Measurements from ENCODE around the gene MFSD12. TPM values are rescaled to one million over a fixed set of nuclear protein-coding genes. Genes with fewer than 3 reads are reported as not detected.
"Not testable (repeated sequence)": the region's sequence is repeated elsewhere in the genome, so short reads cannot be mapped to it uniquely, and the experiment has no call there.

The MFSD12 gene
- total RNA-seq, 2 experiments from 2014 or later, result 61.0 to 63.5 TPM

DNA sequence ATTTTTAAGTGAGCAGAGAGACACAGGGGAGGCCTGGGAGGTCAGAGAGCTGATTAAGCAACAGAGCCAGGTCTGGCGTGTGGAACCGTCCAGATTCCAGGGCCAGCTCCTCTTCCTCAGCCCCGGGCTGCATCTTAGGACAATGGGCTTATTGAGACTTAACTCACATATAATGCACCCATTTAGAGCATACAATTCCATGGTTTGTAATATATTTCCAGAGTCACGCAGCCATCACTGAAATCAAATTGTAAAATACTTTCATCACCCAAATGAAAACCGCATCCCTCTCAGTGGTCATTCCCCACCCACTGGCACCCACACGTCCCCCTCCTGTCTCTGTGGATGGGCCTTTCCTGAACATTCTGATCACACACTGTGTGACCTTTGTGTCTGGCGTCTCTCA, 13.2 kb upstream of the MFSD12 start:
- H3K36me3 Mint-ChIP-seq (ENCODE audit: low read depth), result peaks cover 6% of the 10 kb centered on the region
- no peak overlapping the region for H3K4me3 Mint-ChIP-seq
- H3K27me3 Mint-ChIP-seq (ENCODE audit: low read depth), result no peaks in the 10 kb centered on the region
- H3K27ac Mint-ChIP-seq, result no peak overlapping the region
- peaks cover 16% of the 10 kb centered on the region for H3K4me1 Mint-ChIP-seq (ENCODE audit: low read depth)
- POLR2A ChIA-PET, result no interaction called here
- DNase-seq, result no peak
- no peak for ATAC-seq
- H3K9me3 Mint-ChIP-seq (ENCODE audit: insufficient read depth), result no peaks in the 10 kb centered on the region
- CTCF ChIA-PET, result no interaction called here

DNA sequence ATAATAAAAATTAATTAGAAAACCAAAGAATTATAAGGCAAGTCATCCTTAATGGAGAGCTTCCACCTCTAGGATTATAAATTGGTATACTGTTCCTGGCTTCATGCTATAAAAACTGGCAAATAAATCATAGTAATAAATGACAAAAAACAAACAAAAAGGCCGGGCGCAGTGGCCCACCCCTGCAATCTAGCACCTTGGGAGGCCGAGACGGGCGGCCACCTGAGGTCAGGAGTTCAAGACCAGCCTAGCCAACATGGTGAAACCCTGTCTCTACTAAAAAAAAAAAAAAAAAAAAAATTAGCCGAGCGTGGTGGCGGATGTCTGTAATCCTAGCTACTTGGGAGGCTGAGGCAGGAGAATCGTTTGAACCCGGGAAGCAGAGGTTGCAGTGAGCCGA, 12.7 kb upstream of the MFSD12 start:
- H3K36me3 Mint-ChIP-seq (ENCODE audit: low read depth); ATAC-seq; H3K4me3 Mint-ChIP-seq; H3K9me3 Mint-ChIP-seq (ENCODE audit: insufficient read depth); POLR2A ChIA-PET; DNase-seq; H3K27ac Mint-ChIP-seq; H3K27me3 Mint-ChIP-seq (ENCODE audit: low read depth): not testable (repeated sequence)
- H3K4me1 Mint-ChIP-seq (ENCODE audit: low read depth), result peaks cover 16% of the 10 kb centered on the region
- CTCF ChIA-PET, result interaction anchor here (1.3 kb wide), 1 partner anchor 24 kb away, joined by 6 read pairs; no protein-coding TSS in a partner anchor

GRCh38 chr19:3565139-3565538, 7.8 kb upstream of the MFSD12 start:
- H3K4me1 Mint-ChIP-seq (ENCODE audit: low read depth), result no peaks in the 10 kb centered on the region
- POLR2A ChIA-PET, result no interaction called here
- no peaks in the 10 kb centered on the region for H3K36me3 Mint-ChIP-seq (ENCODE audit: low read depth)
- H3K27ac Mint-ChIP-seq, result no peak overlapping the region
- no peaks in the 10 kb centered on the region for H3K27me3 Mint-ChIP-seq (ENCODE audit: low read depth)
- CTCF ChIA-PET, result no interaction called here
- DNase-seq (no peak), ATAC-seq (no peak)
- no peak overlapping the region for H3K4me3 Mint-ChIP-seq
- H3K9me3 Mint-ChIP-seq (ENCODE audit: insufficient read depth), result no peaks in the 10 kb centered on the region

GRCh38 chr19:3563709-3564524, 6.5 kb upstream of the MFSD12 start:
- H3K9me3 Mint-ChIP-seq (ENCODE audit: insufficient read depth), result no peaks in the 10 kb centered on the region
- ChIA-PET CTCF (no interaction called here), POLR2A (no interaction called here)
- H3K27me3 Mint-ChIP-seq (ENCODE audit: low read depth), result no peaks in the 10 kb centered on the region
- no peaks in the 10 kb centered on the region for H3K4me1 Mint-ChIP-seq (ENCODE audit: low read depth)
- no peak overlapping the region for H3K4me3 Mint-ChIP-seq
- ATAC-seq, result no peak
- no peak for DNase-seq
- H3K36me3 Mint-ChIP-seq (ENCODE audit: low read depth), result no peaks in the 10 kb centered on the region
- no peak overlapping the region for H3K27ac Mint-ChIP-seq

- peaks cover 43% of the 10 kb centered on the region for H3K4me1 Mint-ChIP-seq (ENCODE audit: low read depth)
- H3K9me3 Mint-ChIP-seq (ENCODE audit: insufficient read depth), result no peaks in the 10 kb centered on the region
- POLR2A ChIA-PET, result interaction anchor here (0.6 to 1.5 kb wide), 5 partner anchors 9 to 690 kb away, joined by 3 to 8 read pairs (median 6); partner anchors contain the start of genes DAPK3 and YJU2
- ATAC-seq (peak; percentile 39), DNase-seq (peak; percentile 69)
- CTCF ChIA-PET, result interaction anchor here (1.0 to 3.4 kb wide), 4 partner anchors 10 to 87 kb away, joined by 3 to 32 read pairs (median 4); partner anchors contain the start of genes GIPC3 and HMG20B
- peaks cover 2% of the 10 kb centered on the region for H3K36me3 Mint-ChIP-seq (ENCODE audit: low read depth)
- no peaks in the 10 kb centered on the region for H3K27me3 Mint-ChIP-seq (ENCODE audit: low read depth)
- H3K4me3 Mint-ChIP-seq, result peak overlapping the region; percentile 94
- H3K27ac Mint-ChIP-seq, result peak overlapping the region; percentile 91
Measured at GRCh38 chr19:3556978-3557460, 367 bp downstream of the MFSD12 start.

DNA sequence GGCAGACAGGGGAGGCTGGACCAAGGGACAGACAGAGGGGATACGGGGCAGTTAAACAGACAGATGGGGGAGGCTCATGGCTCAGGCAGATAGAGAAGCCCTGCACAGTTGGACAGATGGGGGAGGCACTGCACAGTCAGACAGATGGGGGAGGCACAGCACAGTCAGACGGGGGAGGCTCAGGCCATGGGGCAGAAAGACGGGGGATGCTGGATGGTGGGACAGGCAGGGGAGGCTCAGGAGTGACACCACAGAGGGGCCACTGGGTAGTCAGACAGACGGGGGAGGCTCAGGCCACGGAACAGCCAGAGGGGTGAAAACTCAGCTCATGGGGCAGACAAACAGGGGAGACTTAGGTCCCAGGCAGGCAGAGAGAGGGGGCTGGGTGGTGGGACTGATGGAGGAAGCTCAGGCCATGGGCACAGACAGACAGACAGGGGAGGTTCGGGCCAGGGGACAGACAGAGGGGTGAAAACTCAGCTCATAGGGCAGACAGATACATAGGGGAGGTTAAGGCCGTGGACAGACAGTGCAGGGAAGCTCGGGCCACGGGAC, 886 bp downstream of the MFSD12 start:
- peaks cover 2% of the 10 kb centered on the region for H3K36me3 Mint-ChIP-seq (ENCODE audit: low read depth)
- DNase-seq (no peak), ATAC-seq (no peak)
- H3K4me3 Mint-ChIP-seq, result peak overlapping the region; percentile 94
- H3K27ac Mint-ChIP-seq, result peak overlapping the region; percentile 91
- no peaks in the 10 kb centered on the region for H3K27me3 Mint-ChIP-seq (ENCODE audit: low read depth)
- H3K9me3 Mint-ChIP-seq (ENCODE audit: insufficient read depth), result no peaks in the 10 kb centered on the region
- H3K4me1 Mint-ChIP-seq (ENCODE audit: low read depth), result peaks cover 47% of the 10 kb centered on the region
- ChIA-PET POLR2A (interaction anchor here (0.5 to 1.5 kb wide), 6 partner anchors 10 to 690 kb away, joined by 3 to 8 read pairs (median 4); partner anchors contain the start of genes DAPK3 and YJU2), CTCF (interaction anchor here (1.0 to 3.4 kb wide), 4 partner anchors 10 to 29 kb away, joined by 3 to 32 read pairs (median 4); partner anchors contain the start of genes GIPC3 and HMG20B)

- POLR2A ChIA-PET, result interaction anchor here (0.5 to 1.5 kb wide), 4 partner anchors 10 to 691 kb away, joined by 3 to 8 read pairs (median 6); partner anchors contain the start of gene YJU2
- DNase-seq (no peak), ATAC-seq (no peak)
- no peaks in the 10 kb centered on the region for H3K9me3 Mint-ChIP-seq (ENCODE audit: insufficient read depth)
- CTCF ChIA-PET, result interaction anchor here (0.8 to 3.4 kb wide), 6 partner anchors 9 to 55 kb away, joined by 3 to 32 read pairs (median 4); partner anchors contain the start of genes GIPC3 and HMG20B
- H3K27ac Mint-ChIP-seq, result peak overlapping the region; percentile 91
- peaks cover 3% of the 10 kb centered on the region for H3K36me3 Mint-ChIP-seq (ENCODE audit: low read depth)
- H3K4me3 Mint-ChIP-seq, result peak overlapping the region; percentile 94
- H3K27me3 Mint-ChIP-seq (ENCODE audit: low read depth), result no peaks in the 10 kb centered on the region
- peaks cover 50% of the 10 kb centered on the region for H3K4me1 Mint-ChIP-seq (ENCODE audit: low read depth)
Measured at GRCh38 chr19:3555653-3556422, 1.5 kb downstream of the MFSD12 start.

DNA sequence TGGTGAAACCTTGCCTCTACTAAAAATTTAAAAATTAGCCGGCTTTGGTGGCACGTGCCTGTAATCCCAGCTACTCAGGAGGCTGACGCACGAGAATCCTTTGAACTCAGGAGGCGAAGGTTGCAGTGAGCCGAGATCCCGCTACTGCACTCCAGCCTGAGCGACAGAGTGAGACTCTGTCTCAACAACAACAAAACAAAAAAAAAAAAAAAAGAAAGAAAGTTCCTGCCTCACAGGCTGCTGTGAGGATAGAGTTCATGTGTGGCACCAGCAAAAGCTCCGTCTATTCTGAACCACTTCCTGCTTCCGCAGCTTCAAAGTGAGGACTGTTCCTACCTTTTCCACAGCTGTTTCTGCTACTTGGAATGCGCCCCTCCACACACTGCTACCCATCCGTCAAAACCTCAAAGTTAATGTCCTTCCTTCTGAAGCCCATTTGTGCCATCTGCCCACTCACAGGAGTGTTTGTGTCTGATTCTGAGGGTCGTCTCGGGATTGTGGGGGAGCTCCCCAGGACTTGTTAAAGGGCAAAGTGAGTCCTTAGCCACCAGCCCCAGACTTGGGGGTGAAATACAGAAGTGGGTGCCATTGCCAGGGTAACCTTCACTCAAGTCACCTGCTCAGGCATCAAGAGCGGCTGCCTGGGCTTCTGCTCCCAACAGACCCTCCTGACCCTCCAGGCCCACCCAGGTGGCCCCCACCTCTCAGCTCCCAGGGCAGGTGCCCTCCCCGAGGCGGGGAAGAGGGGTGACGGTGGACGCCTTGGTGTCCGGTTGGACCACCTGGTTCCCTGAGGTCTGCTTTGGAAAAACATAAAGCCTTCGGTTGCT, 2.9 kb downstream of the MFSD12 start:
- Mint-ChIP-seq H3K4me3 (peak overlapping the region; percentile 63), H3K27ac (peak overlapping the region; percentile 94), H3K27me3 (ENCODE audit: low read depth) (no peaks in the 10 kb centered on the region), H3K36me3 (ENCODE audit: low read depth) (peaks cover 7% of the 10 kb centered on the region), H3K4me1 (ENCODE audit: low read depth) (peaks cover 51% of the 10 kb centered on the region), H3K9me3 (ENCODE audit: insufficient read depth) (no peaks in the 10 kb centered on the region)
- peak; percentile 62 for DNase-seq
- peak; percentile 20 for ATAC-seq
- ChIA-PET POLR2A (interaction anchor here (0.6 kb wide), 1 partner anchor 13 kb away, joined by 4 read pairs; no protein-coding TSS in a partner anchor), CTCF (interaction anchor here (0.7 to 2.2 kb wide), 3 partner anchors 9 to 451 kb away, joined by 3 to 22 read pairs (median 3); no protein-coding TSS in a partner anchor)

DNA sequence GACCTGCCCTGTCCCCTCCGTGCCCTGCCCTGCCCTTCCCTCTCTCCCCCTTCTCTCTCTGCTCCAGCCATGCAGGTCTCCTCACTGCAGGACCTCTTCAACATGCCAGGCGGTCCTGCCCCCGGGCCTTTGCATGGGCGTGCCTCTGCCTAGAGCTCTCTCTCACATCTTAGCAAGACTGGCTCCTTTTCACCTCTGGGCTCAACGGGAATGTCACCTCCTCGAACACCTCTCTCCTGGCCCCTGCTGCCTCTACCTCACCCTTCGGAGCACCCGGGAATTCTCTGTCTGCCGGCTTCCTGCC, 5.6 kb downstream of the MFSD12 start:
- ATAC-seq (no peak), DNase-seq (no peak)
- Mint-ChIP-seq H3K36me3 (ENCODE audit: low read depth) (peaks cover 11% of the 10 kb centered on the region), H3K27me3 (ENCODE audit: low read depth) (no peaks in the 10 kb centered on the region), H3K9me3 (ENCODE audit: insufficient read depth) (no peaks in the 10 kb centered on the region), H3K4me3 (no peak overlapping the region), H3K4me1 (ENCODE audit: low read depth) (peaks cover 41% of the 10 kb centered on the region), H3K27ac (peak overlapping the region; percentile 70)
- CTCF ChIA-PET, result no interaction called here
- POLR2A ChIA-PET, result no interaction called here

- Mint-ChIP-seq H3K4me3 (no peak overlapping the region), H3K27ac (peak overlapping the region; percentile 70), H3K9me3 (ENCODE audit: insufficient read depth) (no peaks in the 10 kb centered on the region), H3K36me3 (ENCODE audit: low read depth) (peaks cover 11% of the 10 kb centered on the region), H3K27me3 (ENCODE audit: low read depth) (no peaks in the 10 kb centered on the region), H3K4me1 (ENCODE audit: low read depth) (peaks cover 35% of the 10 kb centered on the region)
- ATAC-seq (no peak), DNase-seq (no peak)
- CTCF ChIA-PET, result no interaction called here
- POLR2A ChIA-PET, result no interaction called here
Measured at GRCh38 chr19:3550947-3551791, 6.2 kb downstream of the MFSD12 start.
